ENCODE results near the gene GIPR.
"Not testable (repeated sequence)": the region's sequence is repeated elsewhere in the genome, so short reads cannot be mapped to it uniquely, and the experiment has no call there.

GIPR gene

GRCh38 chr19:45664575-45664974 lies 3.4 kb upstream of the GIPR start:
- no peaks in the 10 kb centered on the region for H3K9me3 Mint-ChIP-seq
- peaks cover 18% of the 10 kb centered on the region for H3K27me3 Mint-ChIP-seq
- no peak for DNase-seq
- H3K4me1 Mint-ChIP-seq (ENCODE audit: low read depth), result peaks cover 26% of the 10 kb centered on the region
- H3K27ac Mint-ChIP-seq, result no peak overlapping the region
- H3K4me3 Mint-ChIP-seq, result no peak overlapping the region
- no peaks in the 10 kb centered on the region for H3K36me3 Mint-ChIP-seq (ENCODE audit: low read depth)

- DNase-seq, result peak; percentile 64
- Mint-ChIP-seq H3K27ac (peak overlapping the region; percentile 63), H3K27me3 (peaks cover 33% of the 10 kb centered on the region), H3K36me3 (ENCODE audit: low read depth) (no peaks in the 10 kb centered on the region), H3K9me3 (no peaks in the 10 kb centered on the region), H3K4me3 (peak overlapping the region; percentile 73), H3K4me1 (ENCODE audit: low read depth) (peaks cover 39% of the 10 kb centered on the region)
These were observed 386 bp downstream of the GIPR start for GRCh38 chr19:45668342-45668871.

GRCh38 chr19:45670670-45671453 lies 2.8 kb downstream of the GIPR start:
- peak overlapping the region; percentile 43 for H3K4me3 Mint-ChIP-seq
- no peaks in the 10 kb centered on the region for H3K36me3 Mint-ChIP-seq (ENCODE audit: low read depth)
- peaks cover 37% of the 10 kb centered on the region for H3K4me1 Mint-ChIP-seq (ENCODE audit: low read depth)
- peaks cover 30% of the 10 kb centered on the region for H3K27me3 Mint-ChIP-seq
- no peak overlapping the region for H3K27ac Mint-ChIP-seq
- H3K9me3 Mint-ChIP-seq, result no peaks in the 10 kb centered on the region
- DNase-seq, result peak; percentile 78

GRCh38 chr19:45674946-45675345 lies 6.9 kb downstream of the GIPR start:
- Mint-ChIP-seq H3K9me3 (no peaks in the 10 kb centered on the region), H3K27me3 (peaks cover 15% of the 10 kb centered on the region), H3K4me3 (no peak overlapping the region), H3K36me3 (ENCODE audit: low read depth) (no peaks in the 10 kb centered on the region), H3K4me1 (ENCODE audit: low read depth) (peaks cover 21% of the 10 kb centered on the region), H3K27ac (no peak overlapping the region)
- no peak for DNase-seq

GRCh38 chr19:45676851-45677263 lies 8.8 kb downstream of the GIPR start:
- Mint-ChIP-seq H3K4me1 (ENCODE audit: low read depth) (peaks cover 18% of the 10 kb centered on the region), H3K36me3 (ENCODE audit: low read depth) (no peaks in the 10 kb centered on the region), H3K27ac (peak overlapping the region; percentile 23), H3K9me3 (no peaks in the 10 kb centered on the region), H3K4me3 (peak overlapping the region; percentile 58), H3K27me3 (no peaks in the 10 kb centered on the region)
- peak; percentile 77 for DNase-seq

GRCh38 chr19:45677351-45678230 lies 9.6 kb downstream of the GIPR start:
- no peaks in the 10 kb centered on the region for H3K27me3 Mint-ChIP-seq
- no peaks in the 10 kb centered on the region for H3K36me3 Mint-ChIP-seq (ENCODE audit: low read depth)
- H3K4me1 Mint-ChIP-seq (ENCODE audit: low read depth), result peaks cover 21% of the 10 kb centered on the region
- H3K4me3 Mint-ChIP-seq, result peak overlapping the region; percentile 64
- no peaks in the 10 kb centered on the region for H3K9me3 Mint-ChIP-seq
- DNase-seq, result peak; percentile 84
- no peak overlapping the region for H3K27ac Mint-ChIP-seq

- peaks cover 38% of the 10 kb centered on the region for H3K36me3 Mint-ChIP-seq (ENCODE audit: low read depth)
- peaks cover 19% of the 10 kb centered on the region for H3K4me1 Mint-ChIP-seq (ENCODE audit: low read depth)
- H3K9me3 Mint-ChIP-seq, result no peaks in the 10 kb centered on the region
- peak overlapping the region; percentile 65 for H3K4me3 Mint-ChIP-seq
- peak overlapping the region; percentile 76 for H3K27ac Mint-ChIP-seq
- no peaks in the 10 kb centered on the region for H3K27me3 Mint-ChIP-seq
- peak; percentile 92 for DNase-seq
These were observed 13.5 kb downstream of the GIPR start for GRCh38 chr19:45681391-45682015.

- peaks cover 44% of the 10 kb centered on the region for H3K36me3 Mint-ChIP-seq (ENCODE audit: low read depth)
- DNase-seq, result no peak
- H3K4me1 Mint-ChIP-seq (ENCODE audit: low read depth), result peaks cover 16% of the 10 kb centered on the region
- no peak overlapping the region for H3K27ac Mint-ChIP-seq
- H3K4me3 Mint-ChIP-seq, result no peak overlapping the region
- no peaks in the 10 kb centered on the region for H3K27me3 Mint-ChIP-seq
- H3K9me3 Mint-ChIP-seq, result no peaks in the 10 kb centered on the region
These were observed 14.1 kb downstream of the GIPR start for GRCh38 chr19:45682117-45682516.

GRCh38 chr19:45682908-45683307 lies 14.9 kb downstream of the GIPR start:
- no peak for DNase-seq
- Mint-ChIP-seq H3K36me3 (ENCODE audit: low read depth) (peaks cover 52% of the 10 kb centered on the region), H3K4me3 (no peak overlapping the region), H3K9me3 (no peaks in the 10 kb centered on the region), H3K27ac (peak overlapping the region; percentile 15), H3K27me3 (no peaks in the 10 kb centered on the region), H3K4me1 (ENCODE audit: low read depth) (peaks cover 13% of the 10 kb centered on the region)

GRCh38 chr19:45685045-45685444 lies 17.0 kb downstream of the GIPR start:
- not testable (repeated sequence) for DNase-seq, H3K27me3 Mint-ChIP-seq, H3K27ac Mint-ChIP-seq, H3K4me3 Mint-ChIP-seq, H3K9me3 Mint-ChIP-seq
- Mint-ChIP-seq H3K4me1 (ENCODE audit: low read depth) (peaks cover 19% of the 10 kb centered on the region), H3K36me3 (ENCODE audit: low read depth) (peaks cover 68% of the 10 kb centered on the region)

GRCh38 chr19:45687599-45687998 lies 19.6 kb downstream of the GIPR start:
- peaks cover 86% of the 10 kb centered on the region for H3K36me3 Mint-ChIP-seq (ENCODE audit: low read depth)
- H3K4me3 Mint-ChIP-seq, result no peak overlapping the region
- H3K27me3 Mint-ChIP-seq, result no peaks in the 10 kb centered on the region
- H3K27ac Mint-ChIP-seq, result no peak overlapping the region
- H3K4me1 Mint-ChIP-seq (ENCODE audit: low read depth), result peaks cover 20% of the 10 kb centered on the region
- DNase-seq, result no peak
- H3K9me3 Mint-ChIP-seq, result no peaks in the 10 kb centered on the region

- Mint-ChIP-seq H3K9me3 (no peaks in the 10 kb centered on the region), H3K36me3 (ENCODE audit: low read depth) (peaks cover 80% of the 10 kb centered on the region)
These were observed 23.6 kb downstream of the GIPR start, which contains the start of gene SNRPD2 for GRCh38 chr19:45691516-45692186. Gene SNRPD2 (minus strand): TSS chr19:45691953. CDS start chr19:45691888, 65 bp downstream.

GRCh38 chr19:45692187-45693105 lies 24.4 kb downstream of the GIPR start, which contains the start of gene QPCTL:
Gene QPCTL (plus strand): TSS chr19:45692666. CDS start chr19:45692704, 38 bp downstream.
- no peaks in the 10 kb centered on the region for H3K9me3 Mint-ChIP-seq
- H3K27ac Mint-ChIP-seq, result peak within 1 kb of the TSS; percentile 100
- DNase-seq, result peak; percentile 96
- H3K4me3 Mint-ChIP-seq, result peak within 1 kb of the TSS; percentile 90
- no peaks in the 10 kb centered on the region for H3K27me3 Mint-ChIP-seq
- H3K36me3 Mint-ChIP-seq (ENCODE audit: low read depth), result peaks cover 79% of the 10 kb centered on the region
- peaks cover 34% of the 10 kb centered on the region for H3K4me1 Mint-ChIP-seq (ENCODE audit: low read depth)

More at GRCh38 chr19:45691516-45692186, 23.6 kb downstream of the GIPR start, which contains the start of gene SNRPD2:
- Mint-ChIP-seq H3K27ac (peak within 1 kb of the TSS; percentile 100), H3K4me3 (peak within 1 kb of the TSS; percentile 90), H3K4me1 (ENCODE audit: low read depth) (peaks cover 32% of the 10 kb centered on the region), H3K27me3 (no peaks in the 10 kb centered on the region)
- DNase-seq, result no peak

Measured in activated T-cell treated with anti-CD3 and anti-CD28 coated beads, Interleukin-2, amount 50 U/mL, for 24 hours (primary cell).